Ascending aorta (tissue), 2 donors: Measurements from ENCODE around the gene ARAP1. TPM values are rescaled to one million over a fixed set of nuclear protein-coding genes. Genes with fewer than 3 reads are reported as not detected.

ENCODE experiments used
- DNase-seq, 2 donors: peaks; one replicate each; pipeline ENCODE4 v3.0.0-alpha.2; 2019; ENCODE audit warnings: low spot score in 2 of 2
- H3K27ac ChIP-seq, 2 donors: fragments of 200-600 bp; sonication (generic); one replicate each; pipeline ENCODE4 v1.5.1; 2016 to 2017; ENCODE audit warnings: mild to moderate bottlenecking in 1 of 2
- H3K27me3 ChIP-seq: fragments of 200-600 bp; sonication (generic); one replicate; pipeline ENCODE4 v1.5.1; 2017
- H3K36me3 ChIP-seq, 2 donors: fragments of 200-600 bp; sonication (generic); one replicate each; pipeline ENCODE4 v1.5.1; 2016
- H3K4me1 ChIP-seq, 2 donors: fragments of 200-600 bp; sonication (generic); one replicate each; pipeline ENCODE4 v1.5.1; 2016 to 2017; ENCODE audit warnings: mild to moderate bottlenecking in 1 of 2
- H3K4me3 ChIP-seq, 2 donors: fragments of 200-600 bp; sonication (generic); one replicate each; pipeline ENCODE4 v1.5.1; 2016 to 2017; ENCODE audit warnings: mild to moderate bottlenecking in 1 of 2
- H3K9me3 ChIP-seq, 2 donors: fragments of 200-600 bp; sonication (generic); one replicate each; pipeline ENCODE4 v1.5.1; 2016
- CTCF ChIP-seq, 3 experiments: fragments of 200-600 bp in 2 of 3; fragments of 450-650 bp in 1 of 3; sonication (generic) in 2 of 3; IDR thresholded peaks; one replicate each; pipeline ENCODE4 v1.5.1; 2016 to 2019; ENCODE audit warnings: antibody characterized with exemption in 3 of 3, mild to moderate bottlenecking in 1 of 3, moderate library complexity in 1 of 3
- intact Hi-C: fragments of 100-400 bp; cut with DNase I; formaldehyde crosslinking; loops from one replicate; pipeline ENCODE4 v1.15.1; 2023
- total RNA-seq: library from RNA; depleted of rRNA; stranded (reverse); fragments of >200 nt; gene quantifications from one replicate; pipeline ENCODE4 v1.1.0, GENCODE V29; 2016

Gene ARAP1
- total RNA-seq, 1 donor from 2014 or later: 238 TPM

- Histone ChIP-seq H3K36me3 (no peaks in the 10 kb centered on the region), H3K9me3 (no peaks in the 10 kb centered on the region), H3K4me3 (no peak overlapping the region), H3K4me1 (peaks cover 12 to 27% of the 10 kb centered on the region in 2 donors), H3K27ac (no peak overlapping the region), H3K27me3 (no peaks in the 10 kb centered on the region)
- no peak for DNase-seq
- TF ChIP-seq CTCF (IDR thresholded peaks at IDR 0.05): no peak
- intact Hi-C loops: no loop called here
These were observed 34.4 kb upstream of the ARAP1 start for GRCh38 chr11:72786305-72787215.

- no peak for DNase-seq
- Histone ChIP-seq H3K9me3 (no peaks in the 10 kb centered on the region), H3K27ac (no peak overlapping the region), H3K4me1 (peaks cover 16 to 31% of the 10 kb centered on the region in 2 donors), H3K4me3 (no peak overlapping the region), H3K27me3 (no peaks in the 10 kb centered on the region), H3K36me3 (no peaks in the 10 kb centered on the region)
- intact Hi-C loops: no loop called here
- TF ChIP-seq CTCF (IDR thresholded peaks at IDR 0.05): no peak
These were observed 32.5 kb upstream of the ARAP1 start for GRCh38 chr11:72784662-72785061.

- intact Hi-C loops: no loop called here
These were observed 31.1 kb upstream of the ARAP1 start for GRCh38 chr11:72783144-72783905.

GRCh38 chr11:72782081-72782920 is 30.1 kb upstream of the ARAP1 start:
- H3K4me3 ChIP-seq: peak overlapping the region; percentile 66 to 94
- intact Hi-C loops: no loop called here
- H3K27ac ChIP-seq: no peak overlapping the region
- H3K9me3 ChIP-seq: no peaks in the 10 kb centered on the region
- no peaks in the 10 kb centered on the region for H3K36me3 ChIP-seq
- no peak for DNase-seq
- TF ChIP-seq CTCF (IDR thresholded peaks at IDR 0.05): no peak
- peaks cover 8 to 27% of the 10 kb centered on the region in 2 donors for H3K4me1 ChIP-seq
- H3K27me3 ChIP-seq: no peaks in the 10 kb centered on the region

More at GRCh38 chr11:72783144-72783905, 31.1 kb upstream of the ARAP1 start:
- H3K4me1 ChIP-seq: peaks cover 8 to 23% of the 10 kb centered on the region in 2 donors
- H3K4me3 ChIP-seq: no peak overlapping the region
- no peaks in the 10 kb centered on the region for H3K36me3 ChIP-seq
- DNase-seq: no peak
- no peak overlapping the region for H3K27ac ChIP-seq
- H3K9me3 ChIP-seq: no peaks in the 10 kb centered on the region
- H3K27me3 ChIP-seq: no peaks in the 10 kb centered on the region
- TF ChIP-seq CTCF (IDR thresholded peaks at IDR 0.05): no peak
